GM13977 (cell line): ENCODE results near the gene ASL.
"Not testable (repeated sequence)": the region's sequence is repeated elsewhere in the genome, so short reads cannot be mapped to it uniquely, and the experiment has no call there.

Source experiments
- DNase-seq: peaks from one replicate; pipeline ENCODE4 v3.0.0; 2012; ENCODE audit warnings: low spot score
- CTCF ChIP-seq: IDR thresholded peaks from 2 replicates; pipeline ENCODE4 v1.5.1; 2012; ENCODE audit warnings: mild to moderate bottlenecking, control low read depth; ENCODE audit not compliant: insufficient read depth; ENCODE audit errors: extremely low read depth, missing control alignments
- in situ Hi-C: fragments of 300-500 bp; cut with MboI; formaldehyde crosslinking; loops from one replicate; pipeline ENCODE4 v1.12.0; 2022; ENCODE audit warnings: low sequenced_read_pairs, low pct_unique_long_range_greater_than_20kb, mixed read lengths, inconsistent platforms; ENCODE audit not compliant: unreplicated experiment

ASL gene

GRCh38 chr7:66092654-66093053 lies 17.0 kb downstream of the ASL start:
- TF ChIP-seq CTCF, result no peak
- in situ Hi-C loops, result no loop called here
- no peak for DNase-seq

GRCh38 chr7:66095010-66095409 lies 19.4 kb downstream of the ASL start:
- no peak for TF ChIP-seq CTCF
- no peak for DNase-seq
- in situ Hi-C loops, result no loop called here

DNA sequence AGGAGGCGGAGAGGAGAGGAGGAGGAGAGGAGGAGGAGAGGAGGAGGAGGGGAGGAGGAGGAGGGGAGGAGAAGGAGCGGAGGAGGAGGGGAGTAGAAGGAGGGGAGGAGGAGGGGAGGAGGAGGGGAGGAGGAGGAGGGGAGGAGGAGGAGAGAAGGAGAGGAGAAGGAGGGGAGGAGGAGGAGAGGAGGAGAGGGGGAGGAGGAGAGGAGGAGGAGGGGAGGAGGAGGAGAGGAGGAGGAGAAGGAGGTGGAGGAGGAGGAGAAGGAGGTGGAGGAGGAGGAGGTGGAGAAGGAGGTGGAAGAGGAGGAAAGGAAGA lies 23.6 kb downstream of the ASL start:
- TF ChIP-seq CTCF, result no peak
- no peak for DNase-seq
- in situ Hi-C loops, result no loop called here

DNA sequence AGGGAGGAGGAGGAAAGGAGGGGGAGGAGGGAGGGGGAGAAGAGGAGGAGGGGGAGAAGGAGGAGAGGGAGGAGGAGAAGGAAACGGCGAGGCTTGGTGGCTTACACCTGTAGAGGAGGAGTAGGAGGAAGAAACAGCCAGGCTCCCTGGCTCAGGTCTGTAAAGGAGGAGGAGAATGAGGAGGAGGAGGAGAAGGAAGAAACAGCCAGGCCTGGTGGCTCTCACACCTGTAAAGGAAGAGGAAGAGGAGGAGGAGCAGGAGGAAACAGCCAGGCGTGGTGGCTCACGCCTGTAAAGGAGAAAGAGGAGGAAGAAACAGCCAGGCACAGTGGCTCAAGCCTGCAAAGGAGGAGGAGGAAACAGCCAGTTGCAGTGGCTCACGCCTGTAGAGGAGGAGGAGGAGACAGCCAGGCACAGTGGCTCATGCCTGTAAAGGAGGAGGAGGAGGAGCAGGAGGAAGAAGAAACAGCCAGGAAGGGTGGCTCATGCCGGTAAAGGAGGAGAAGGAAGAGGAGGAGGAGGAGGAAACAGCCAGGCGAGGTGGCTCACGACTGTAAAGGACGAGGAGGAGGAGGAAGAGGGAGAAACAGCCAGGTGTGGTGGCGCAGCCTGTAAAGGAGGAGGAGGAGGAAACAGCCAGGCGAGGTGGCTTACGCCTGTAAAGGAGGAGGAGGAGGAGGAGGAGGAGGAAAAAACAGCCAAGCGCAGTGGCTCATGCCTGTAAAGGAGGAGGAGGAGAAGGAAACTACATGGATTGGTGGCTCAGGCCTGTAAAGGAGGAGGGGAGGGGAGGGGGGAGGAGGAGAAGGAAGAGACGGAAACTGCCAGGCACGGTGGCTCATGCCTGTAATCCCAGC lies 24.2 kb downstream of the ASL start:
- no peak for TF ChIP-seq CTCF
- in situ Hi-C loops, result no loop called here
- DNase-seq, result no peak

- TF ChIP-seq CTCF, result no peak
- in situ Hi-C loops, result no loop called here
- DNase-seq, result no peak
Measured at GRCh38 chr7:66100408-66101050, 24.9 kb downstream of the ASL start.

- in situ Hi-C loops, DNase-seq: not testable (repeated sequence)
Measured at GRCh38 chr7:66102168-66102567, 26.5 kb downstream of the ASL start.

DNA sequence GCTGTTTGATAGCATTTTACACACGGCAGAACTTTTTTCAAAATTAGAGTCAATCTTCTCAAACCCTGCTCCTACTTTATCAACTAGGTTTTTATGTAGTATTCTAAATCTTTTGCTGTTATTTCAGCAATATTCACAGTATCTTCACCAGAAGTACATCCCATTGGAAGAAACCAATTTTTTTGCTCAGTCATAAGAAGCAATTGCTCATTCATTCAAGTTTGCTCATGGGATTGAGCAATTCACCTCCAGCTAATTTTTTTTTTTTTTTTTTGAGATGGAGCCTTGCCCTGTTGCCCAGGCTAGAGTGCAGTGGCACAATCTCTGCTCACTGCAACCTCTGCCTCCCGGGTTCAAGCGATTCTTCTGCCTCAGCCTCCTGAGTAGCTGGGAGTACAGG lies 28.4 kb downstream of the ASL start:
- DNase-seq, in situ Hi-C loops: not testable (repeated sequence)
